Adipocyte (in vitro differentiated cells): ENCODE measurements around the gene KRTAP10-5.

Source experiments
- DNase-seq: peaks from one replicate; pipeline ENCODE4 v3.0.0-alpha.2; 2015; ENCODE audit warnings: low read depth
- H3K27me3 ChIP-seq: replicated peaks from 2 replicates; pipeline ENCODE4 v1.7.0; 2013; ENCODE audit warnings: mild to moderate bottlenecking, low read length, moderate library complexity; ENCODE audit not compliant: control insufficient read depth, insufficient read depth
- H3K36me3 ChIP-seq: 2 replicates; pipeline ENCODE4 v1.7.0; 2013; ENCODE audit warnings: low read length, mild to moderate bottlenecking, moderate library complexity; ENCODE audit not compliant: control insufficient read depth, insufficient read depth, severe bottlenecking
- H3K4me1 ChIP-seq: 2 replicates; pipeline ENCODE4 v1.7.0; 2013; ENCODE audit warnings: mild to moderate bottlenecking, low read length, moderate library complexity; ENCODE audit not compliant: control insufficient read depth, insufficient read depth
- H3K4me3 ChIP-seq: 2 replicates; pipeline ENCODE4 v1.7.0; 2013; ENCODE audit warnings: mild to moderate bottlenecking, low read length, moderate library complexity
- H3K9ac ChIP-seq: 2 replicates; pipeline ENCODE4 v1.7.0; 2013; ENCODE audit warnings: mild to moderate bottlenecking, low read length, moderate library complexity
- H3K9me3 ChIP-seq: 2 replicates; pipeline ENCODE4 v1.7.0; 2013; ENCODE audit warnings: mild to moderate bottlenecking, low read length, moderate library complexity; ENCODE audit not compliant: control insufficient read depth

Gene KRTAP10-5

DNA sequence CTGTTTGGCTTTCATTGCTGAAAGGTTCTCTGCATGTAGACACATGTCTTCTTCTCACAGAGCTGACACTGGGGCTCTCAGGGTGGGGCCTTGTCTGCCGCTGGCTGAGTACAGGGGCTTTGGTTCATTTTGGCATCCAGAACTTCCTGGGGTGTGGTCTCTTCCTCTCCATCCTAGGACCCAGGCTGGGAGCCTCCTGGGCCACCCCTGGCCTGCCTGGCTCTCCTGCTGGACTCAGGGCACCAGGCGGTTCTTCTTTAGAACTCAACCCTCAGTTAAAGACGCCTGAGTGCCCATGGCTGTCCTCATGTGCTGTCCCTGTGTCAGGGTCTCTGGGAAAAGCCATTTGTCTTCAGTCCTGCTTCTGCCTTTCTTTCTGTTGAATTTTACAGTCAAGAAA lies 5.5 kb upstream of the KRTAP10-5 start:
- H3K9ac ChIP-seq = no peak overlapping the region
- no peaks in the 10 kb centered on the region for H3K4me1 ChIP-seq
- peaks cover 22% of the 10 kb centered on the region for H3K9me3 ChIP-seq
- no peak for DNase-seq
- H3K27me3 ChIP-seq = no peaks in the 10 kb centered on the region
- no peaks in the 10 kb centered on the region for H3K36me3 ChIP-seq
- no peak overlapping the region for H3K4me3 ChIP-seq

DNA sequence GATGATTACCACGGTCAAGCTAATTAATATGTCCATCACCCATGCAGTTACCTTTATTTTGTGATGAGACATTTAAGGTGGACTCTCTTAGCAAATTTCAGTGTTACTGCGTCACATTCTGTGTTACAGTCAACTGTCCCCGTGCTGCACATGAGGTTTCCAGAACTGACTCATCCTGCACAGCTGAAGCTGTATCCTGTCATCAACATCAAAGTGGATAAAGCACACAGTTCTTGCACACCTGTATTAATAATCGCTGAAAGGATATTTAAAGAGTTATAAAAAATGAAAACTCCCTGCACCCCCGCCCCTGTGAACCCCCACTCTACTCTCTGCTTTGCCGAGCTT lies 3.4 kb upstream of the KRTAP10-5 start:
- no peaks in the 10 kb centered on the region for H3K36me3 ChIP-seq
- H3K27me3 ChIP-seq = no peaks in the 10 kb centered on the region
- H3K4me1 ChIP-seq = no peaks in the 10 kb centered on the region
- peaks cover 25% of the 10 kb centered on the region for H3K9me3 ChIP-seq
- no peak for DNase-seq
- H3K9ac ChIP-seq = no peak overlapping the region
- H3K4me3 ChIP-seq = no peak overlapping the region

DNA sequence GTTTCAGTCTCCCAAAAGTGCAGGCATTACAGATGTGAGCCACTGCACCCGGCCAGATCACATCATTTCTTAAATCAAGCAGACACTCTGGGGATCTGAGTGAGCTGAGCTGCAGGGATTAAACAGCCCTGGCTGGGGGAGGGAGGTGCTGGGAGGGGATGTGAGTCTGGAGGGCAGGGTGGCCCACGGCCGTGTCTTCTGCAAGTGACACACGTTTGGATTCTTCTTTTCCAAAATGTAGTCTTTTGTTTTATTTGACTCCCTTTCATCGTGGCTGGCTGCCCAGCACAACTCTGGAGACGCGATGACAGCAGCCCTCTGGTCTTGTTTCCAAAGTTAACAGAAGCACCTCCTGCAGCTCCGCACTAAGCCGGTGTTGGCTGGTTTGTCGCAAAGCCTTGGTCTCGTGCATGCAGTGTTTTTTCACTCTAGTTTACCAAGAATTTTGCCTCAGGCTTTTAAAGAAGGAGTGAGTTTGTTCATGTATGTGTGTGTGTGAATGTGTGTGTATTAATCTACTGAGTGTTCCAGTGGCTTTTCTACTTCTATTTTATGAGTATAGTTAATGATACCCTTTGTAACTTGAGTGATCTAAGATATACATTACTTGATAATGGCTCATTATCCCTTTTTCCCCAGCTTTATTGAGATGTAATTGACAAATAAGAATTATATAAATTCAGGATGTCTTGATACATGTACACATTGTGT lies 2.8 kb upstream of the KRTAP10-5 start:
- H3K4me3 ChIP-seq = no peak overlapping the region
- DNase-seq = no peak
- H3K36me3 ChIP-seq = no peaks in the 10 kb centered on the region
- H3K4me1 ChIP-seq = no peaks in the 10 kb centered on the region
- no peak overlapping the region for H3K9ac ChIP-seq
- peaks cover 25% of the 10 kb centered on the region for H3K9me3 ChIP-seq
- H3K27me3 ChIP-seq = no peaks in the 10 kb centered on the region

DNA sequence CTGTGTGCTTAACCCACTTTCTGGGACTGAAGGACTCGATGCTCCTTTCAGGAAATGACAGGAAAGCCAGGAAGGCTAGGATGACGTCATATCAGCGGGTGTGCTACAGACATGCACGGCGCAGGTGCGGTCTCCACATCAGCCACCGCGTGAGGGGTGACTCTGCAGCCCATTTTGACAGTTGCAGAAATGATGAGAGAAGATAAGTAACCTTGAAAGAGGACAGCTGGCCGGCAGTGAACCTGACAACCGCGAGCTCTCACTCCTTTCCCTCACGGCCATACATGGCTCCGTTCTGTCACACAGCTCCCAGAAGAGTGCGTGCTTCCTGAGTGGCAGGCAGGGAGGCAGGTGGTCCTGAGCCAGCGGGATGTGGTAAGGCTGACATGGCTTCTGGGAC lies 1.7 kb upstream of the KRTAP10-5 start:
- no peak for DNase-seq
- H3K9ac ChIP-seq = no peak overlapping the region
- H3K4me1 ChIP-seq = no peaks in the 10 kb centered on the region
- no peaks in the 10 kb centered on the region for H3K27me3 ChIP-seq
- H3K4me3 ChIP-seq = no peak overlapping the region
- peaks cover 30% of the 10 kb centered on the region for H3K9me3 ChIP-seq
- no peaks in the 10 kb centered on the region for H3K36me3 ChIP-seq

DNA sequence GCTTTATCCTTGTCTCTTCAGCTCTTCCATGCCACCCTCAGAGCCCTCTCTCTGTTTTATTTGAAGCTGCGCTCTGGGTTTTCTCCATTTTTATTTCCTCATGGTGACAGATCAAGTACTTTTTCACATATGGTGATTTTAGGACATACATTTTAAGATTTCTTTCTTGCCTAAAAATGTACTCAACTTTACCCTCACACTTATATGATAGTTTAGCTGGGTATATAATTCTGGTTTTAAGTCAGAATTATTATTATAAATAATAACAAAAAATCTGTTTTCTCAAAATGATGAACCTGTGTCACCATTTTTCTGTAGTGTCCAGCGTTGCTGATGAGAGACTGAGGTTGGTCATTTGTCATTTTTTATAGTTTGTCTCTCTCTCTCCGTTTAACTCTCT lies 754 bp upstream of the KRTAP10-5 start:
- Histone ChIP-seq H3K4me1 (no peaks in the 10 kb centered on the region), H3K4me3 (no peak overlapping the region), H3K27me3 (no peaks in the 10 kb centered on the region), H3K9ac (no peak overlapping the region), H3K9me3 (peaks cover 38% of the 10 kb centered on the region), H3K36me3 (no peaks in the 10 kb centered on the region)
- DNase-seq = no peak

DNA sequence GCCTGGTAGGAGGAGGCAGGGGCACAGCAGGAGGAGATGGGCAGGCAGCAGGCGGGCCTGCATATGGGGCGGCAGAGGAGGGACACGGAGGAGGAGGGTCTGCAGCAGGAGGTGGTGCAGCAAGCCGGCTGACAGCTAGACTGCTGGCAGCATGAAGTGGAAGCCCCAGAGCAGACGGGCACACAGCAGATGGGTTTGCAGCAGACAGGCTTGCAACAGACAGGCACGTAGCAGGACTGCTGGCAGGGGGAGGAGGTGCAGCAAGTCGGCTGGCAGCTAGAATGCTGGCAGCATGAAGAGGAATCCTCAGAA lies 615 bp downstream of the KRTAP10-5 start:
- no peak overlapping the region for H3K4me3 ChIP-seq
- H3K9ac ChIP-seq = no peak overlapping the region
- H3K36me3 ChIP-seq = no peaks in the 10 kb centered on the region
- H3K27me3 ChIP-seq = no peaks in the 10 kb centered on the region
- peaks cover 37% of the 10 kb centered on the region for H3K9me3 ChIP-seq
- H3K4me1 ChIP-seq = no peaks in the 10 kb centered on the region
- DNase-seq = no peak

DNA sequence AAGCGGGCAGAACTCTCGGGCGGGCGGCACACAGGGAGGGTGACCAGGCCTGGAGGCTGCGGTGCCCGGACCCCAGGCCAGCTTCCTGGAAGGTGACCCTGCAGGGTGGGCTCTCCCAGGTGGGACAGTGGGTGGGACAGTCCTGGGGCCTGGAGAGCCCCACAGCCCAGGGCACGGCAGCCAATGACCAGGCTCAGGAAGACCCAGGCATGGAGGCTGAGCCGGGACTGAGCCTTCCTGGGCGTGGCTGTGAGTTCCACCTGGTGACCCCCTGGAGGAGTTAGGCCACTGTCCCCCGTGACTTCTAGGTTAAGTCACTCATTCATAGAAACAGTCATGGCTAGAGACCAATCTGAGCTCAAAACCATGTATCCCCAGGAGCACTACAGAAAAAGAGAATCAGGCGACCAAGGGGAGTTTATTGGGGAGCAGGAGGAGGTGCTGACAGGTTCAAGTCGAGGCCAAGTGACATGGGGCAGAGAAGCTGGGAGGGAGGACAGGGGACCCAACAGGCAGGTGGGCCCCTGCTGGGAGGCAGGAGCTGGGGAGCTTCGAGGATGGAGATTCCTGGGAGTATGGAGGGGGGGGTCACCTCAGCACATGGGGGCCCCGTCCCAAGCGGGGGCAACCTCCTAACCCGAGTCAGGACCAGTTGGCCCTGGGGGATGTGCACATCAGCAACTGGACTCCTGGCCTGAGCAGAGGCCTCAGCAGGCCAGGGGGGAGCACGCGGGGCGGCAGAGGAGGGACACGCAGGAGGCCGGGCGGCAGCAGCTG lies 1.2 kb downstream of the KRTAP10-5 start:
- H3K27me3 ChIP-seq = no peaks in the 10 kb centered on the region
- no peaks in the 10 kb centered on the region for H3K36me3 ChIP-seq
- H3K9ac ChIP-seq = no peak overlapping the region
- no peak overlapping the region for H3K4me3 ChIP-seq
- DNase-seq = no peak
- H3K9me3 ChIP-seq = peaks cover 37% of the 10 kb centered on the region
- H3K4me1 ChIP-seq = no peaks in the 10 kb centered on the region

DNA sequence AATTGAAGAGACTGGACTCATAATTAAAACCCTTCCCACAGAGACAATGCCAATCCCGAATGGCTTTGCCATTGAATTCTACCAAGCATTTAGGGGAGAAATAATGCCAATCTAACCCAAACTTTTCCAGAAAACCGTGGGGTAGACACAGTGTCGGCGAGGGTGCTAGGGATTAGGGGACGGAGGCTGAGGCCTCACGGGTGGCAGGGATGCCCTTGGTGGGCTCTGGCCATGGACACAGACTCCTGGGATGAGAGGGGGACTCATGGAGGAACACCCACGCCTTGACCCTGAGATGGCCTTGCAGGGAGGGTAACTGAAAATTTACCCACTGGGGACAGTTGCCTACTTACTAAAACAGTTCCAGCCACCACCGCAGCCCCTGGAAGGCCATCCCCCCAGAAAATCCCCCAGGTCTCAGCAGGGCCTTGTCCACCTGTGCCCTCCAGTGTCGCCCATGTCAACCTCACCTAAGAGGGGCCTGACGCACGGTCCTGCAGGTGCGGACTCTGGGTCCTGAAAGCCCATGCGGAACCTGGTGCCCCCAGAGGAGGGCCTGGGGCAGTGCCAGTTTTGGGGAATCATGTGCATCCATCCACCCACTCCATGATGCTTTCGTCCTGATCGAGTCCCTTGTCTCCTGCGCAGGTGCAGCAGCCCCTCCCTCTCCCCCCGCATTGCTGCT lies 1.9 kb downstream of the KRTAP10-5 start:
- Histone ChIP-seq H3K9ac (no peak overlapping the region), H3K27me3 (no peaks in the 10 kb centered on the region), H3K4me1 (no peaks in the 10 kb centered on the region), H3K36me3 (no peaks in the 10 kb centered on the region), H3K9me3 (peaks cover 37% of the 10 kb centered on the region), H3K4me3 (no peak overlapping the region)
- no peak for DNase-seq

DNA sequence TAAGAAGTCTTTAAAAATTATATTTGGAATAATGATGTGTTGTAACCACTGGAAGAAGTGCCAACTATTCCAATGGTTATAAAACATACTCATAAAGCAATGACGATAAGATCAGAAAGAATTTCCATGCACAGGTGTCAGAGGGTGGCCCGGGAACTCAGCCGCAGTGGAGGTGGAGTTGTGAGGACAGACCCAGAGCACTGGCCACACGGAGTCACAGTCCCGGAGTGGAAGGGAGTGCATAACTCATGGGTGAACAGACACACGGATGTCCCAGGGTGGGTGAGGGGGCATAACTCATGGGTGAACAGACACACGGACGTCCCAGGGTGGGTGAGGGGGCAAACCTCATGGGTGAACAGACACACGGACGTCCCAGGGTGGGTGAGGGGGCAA lies 4.4 kb downstream of the KRTAP10-5 start:
- Histone ChIP-seq H3K4me3 (no peak overlapping the region), H3K9ac (no peak overlapping the region), H3K4me1 (no peaks in the 10 kb centered on the region), H3K27me3 (no peaks in the 10 kb centered on the region), H3K36me3 (no peaks in the 10 kb centered on the region), H3K9me3 (peaks cover 31% of the 10 kb centered on the region)
- no peak for DNase-seq

DNA sequence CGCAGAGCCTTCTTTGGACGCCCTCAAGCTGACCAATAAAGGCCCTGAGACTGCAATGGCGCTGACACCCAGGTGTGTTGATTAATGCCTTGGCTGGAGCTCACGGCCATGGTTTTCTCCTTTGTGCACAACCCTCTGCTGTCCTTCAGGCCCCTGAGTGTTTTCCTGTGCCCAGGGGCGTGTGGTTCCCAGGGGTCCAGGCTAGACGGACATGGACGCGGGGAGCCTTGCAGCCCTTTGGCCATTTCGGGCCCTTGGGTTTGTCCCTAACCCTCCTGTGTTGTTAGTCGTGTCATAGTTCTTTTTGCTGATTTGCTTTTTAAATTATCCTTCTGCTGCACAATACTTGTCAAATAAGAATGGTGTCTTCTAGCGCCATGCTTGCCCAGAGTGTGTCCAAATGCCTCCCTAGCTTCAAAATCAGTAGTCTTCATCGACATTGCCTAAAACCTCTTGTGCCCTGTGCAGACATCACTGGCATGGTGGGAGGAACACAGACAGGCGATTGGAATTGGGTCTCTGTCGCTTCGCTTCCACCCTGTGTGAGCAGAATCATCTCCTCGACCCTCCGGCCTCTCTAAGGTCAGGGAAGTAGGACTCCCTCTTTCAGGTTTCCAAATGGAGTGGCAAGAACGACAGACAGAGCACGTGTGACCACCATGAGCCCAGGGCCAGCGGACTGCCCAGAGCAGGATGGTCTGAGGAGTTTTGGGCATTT lies 4.9 kb downstream of the KRTAP10-5 start:
- no peak for DNase-seq
- H3K27me3 ChIP-seq = no peaks in the 10 kb centered on the region
- no peaks in the 10 kb centered on the region for H3K36me3 ChIP-seq
- H3K4me3 ChIP-seq = no peak overlapping the region
- H3K9ac ChIP-seq = no peak overlapping the region
- no peaks in the 10 kb centered on the region for H3K4me1 ChIP-seq
- peaks cover 27% of the 10 kb centered on the region for H3K9me3 ChIP-seq
